Upper lobe of left lung (tissue), 6 donors: ENCODE measurements around the gene PPIE. TPM values are rescaled to one million over a fixed set of nuclear protein-coding genes. Genes with fewer than 3 reads are reported as not detected.

ENCODE experiments used
- ATAC-seq, 2 donors: fragments of 200-7000 bp; cut with Tn5 transposase; one replicate each; pipeline ENCODE4 v1.9.1; 2022; ENCODE audit warnings: mild to moderate bottlenecking in 2 of 2, moderate library complexity in 2 of 2; ENCODE audit not compliant: low FRiP score in 2 of 2
- DNase-seq, 2 donors: peaks; one replicate each; pipeline ENCODE4 v3.0.0-alpha.2; 2019 to 2020
- H3K27ac ChIP-seq, 4 donors: fragments of 200-600 bp; sonication (generic); one replicate each; pipeline ENCODE4 v1.5.1; 2016 to 2019
- H3K27me3 ChIP-seq, 4 donors: fragments of 200-600 bp; sonication (generic); one replicate each; pipeline ENCODE4 v1.5.1; 2017 to 2019
- H3K36me3 ChIP-seq, 4 donors: fragments of 200-600 bp; sonication (generic); one replicate each; pipeline ENCODE4 v1.5.1; 2016 to 2019
- H3K4me1 ChIP-seq, 4 donors: fragments of 200-600 bp; sonication (generic); one replicate each; pipeline ENCODE4 v1.5.1; 2018 to 2019
- H3K4me3 ChIP-seq, 4 donors: fragments of 200-600 bp; sonication (generic); one replicate each; pipeline ENCODE4 v1.5.1; 2017 to 2019; ENCODE audit warnings: mild to moderate bottlenecking in 2 of 4, moderate library complexity in 1 of 4
- H3K9me3 ChIP-seq, 4 donors: fragments of 200-600 bp; sonication (generic); one replicate each; pipeline ENCODE4 v1.5.1; 2018 to 2019
- CTCF ChIP-seq, 6 experiments: fragments of 450-650 bp in 4 of 6; fragments of 200-600 bp in 2 of 6; sonication (generic) in 2 of 6; IDR thresholded peaks; one replicate each; pipeline ENCODE4 v1.5.1; 2016 to 2019; ENCODE audit warnings: antibody characterized with exemption in 6 of 6
- EP300 ChIP-seq, 4 donors: sonication (generic); formaldehyde crosslinking; IDR thresholded peaks; one replicate each; pipeline ENCODE4 v1.5.1; 2017; ENCODE audit warnings: antibody characterized with exemption in 4 of 4, control low read depth in 2 of 4
- POLR2A ChIP-seq, 4 donors: fragments of 450-650 bp; IDR thresholded peaks; one replicate each; pipeline ENCODE4 v1.5.1; 2016 to 2017; ENCODE audit warnings: antibody characterized with exemption in 4 of 4, mild to moderate bottlenecking in 2 of 4
- POLR2AphosphoS5 ChIP-seq, 2 donors: sonication (generic); formaldehyde crosslinking; IDR thresholded peaks; one replicate each; pipeline ENCODE4 v1.5.1; 2017; ENCODE audit warnings: antibody characterized with exemption in 2 of 2
- WGBS, 2 donors: methylation state at CpG; one replicate each; pipeline ENCODE4 v1.1.5; 2017 to 2018; 5-methylcytosine and 5-hydroxymethylcytosine counted together
- total RNA-seq, 6 donors: library from RNA; depleted of rRNA in 4 of 6; stranded (reverse); fragments of >200 nt in 4 of 6; gene quantifications; one replicate each; pipeline versions ENCODE4 v1.1.0 to v1.2.1, GENCODE V29; 2016 to 2021
- donor health status: DM: no; HTN: no; CAD: no; lungs with moderate emphysema.
- donor health status: DM: no; HTN: yes; CAD: no; lungs with severe emphysema.

The PPIE gene
- total RNA-seq, 6 donors from 2014 or later = 23.6 to 54.5 (median 36.1) TPM

GRCh38 chr1:39754906-39755504 lies 16.3 kb downstream of the PPIE start:
- Histone ChIP-seq H3K27me3 (no peaks in the 10 kb centered on the region), H3K27ac (no peak overlapping the region), H3K36me3 (peaks cover 45 to 92% (median 72%) of the 10 kb centered on the region in 4 donors), H3K9me3 (no peaks in the 10 kb centered on the region), H3K4me3 (no peak overlapping the region), H3K4me1 (no peaks in the 10 kb centered on the region)
- TF ChIP-seq POLR2AphosphoS5 (IDR thresholded peaks at IDR 0.05) (no peak), POLR2A (IDR thresholded peaks at IDR 0.05) (no peak)
- no peak for ATAC-seq
- no peak for DNase-seq
- WGBS, 2 donors = 75 to 89% methylated on average over 1 to 2 of the region's 2 CpGs

GRCh38 chr1:39755965-39756659 lies 17.4 kb downstream of the PPIE start:
- Histone ChIP-seq H3K4me1 (no peaks in the 10 kb centered on the region), H3K36me3 (peaks cover 39 to 81% (median 66%) of the 10 kb centered on the region in 4 donors), H3K27ac (no peak overlapping the region), H3K27me3 (no peaks in the 10 kb centered on the region), H3K9me3 (no peaks in the 10 kb centered on the region), H3K4me3 (no peak overlapping the region)
- 88 to 91% methylated on average over 6 to 9 of the region's 9 CpGs for WGBS, 2 donors
- peak in 1 of 2 donors; percentile 22 for DNase-seq
- ATAC-seq = no peak
- TF ChIP-seq CTCF (IDR thresholded peaks at IDR 0.05) = no peak
- TF ChIP-seq POLR2AphosphoS5 (IDR thresholded peaks at IDR 0.05) = no peak
- no peak for TF ChIP-seq EP300 (IDR thresholded peaks at IDR 0.05)
- no peak for TF ChIP-seq POLR2A (IDR thresholded peaks at IDR 0.05)

GRCh38 chr1:39757501-39757900 lies 18.8 kb downstream of the PPIE start:
- no peaks in the 10 kb centered on the region for H3K27me3 ChIP-seq
- H3K4me1 ChIP-seq = no peaks in the 10 kb centered on the region
- ATAC-seq (no peak), DNase-seq (no peak)
- 81 to 91% methylated on average over 5 of the region's 5 CpGs for WGBS, 2 donors
- no peak overlapping the region for H3K4me3 ChIP-seq
- H3K27ac ChIP-seq = no peak overlapping the region
- TF ChIP-seq CTCF (IDR thresholded peaks at IDR 0.05) = no peak
- TF ChIP-seq POLR2A (IDR thresholded peaks at IDR 0.05) = no peak
- TF ChIP-seq EP300 (IDR thresholded peaks at IDR 0.05) = no peak
- TF ChIP-seq POLR2AphosphoS5 (IDR thresholded peaks at IDR 0.05) = no peak
- peaks cover 27 to 67% (median 52%) of the 10 kb centered on the region in 4 donors for H3K36me3 ChIP-seq
- H3K9me3 ChIP-seq = no peaks in the 10 kb centered on the region

GRCh38 chr1:39758556-39759435 lies 20.1 kb downstream of the PPIE start:
- H3K36me3 ChIP-seq = peaks cover 16 to 54% (median 39%) of the 10 kb centered on the region in 4 donors
- ATAC-seq (no peak), DNase-seq (peak in 1 of 2 donors; percentile 39)
- no peak overlapping the region for H3K4me3 ChIP-seq
- TF ChIP-seq EP300 (IDR thresholded peaks at IDR 0.05) (no peak), POLR2A (IDR thresholded peaks at IDR 0.05) (no peak), CTCF (IDR thresholded peaks at IDR 0.05) (no peak), POLR2AphosphoS5 (IDR thresholded peaks at IDR 0.05) (no peak)
- H3K27me3 ChIP-seq = no peaks in the 10 kb centered on the region
- H3K4me1 ChIP-seq = no peaks in the 10 kb centered on the region
- WGBS, 2 donors = 93 to 94% methylated on average over 6 to 11 of the region's 16 CpGs
- no peak overlapping the region for H3K27ac ChIP-seq
- no peaks in the 10 kb centered on the region for H3K9me3 ChIP-seq

- ATAC-seq (no peak), DNase-seq (no peak)
- TF ChIP-seq POLR2AphosphoS5 (IDR thresholded peaks at IDR 0.05) = no peak
- TF ChIP-seq CTCF (IDR thresholded peaks at IDR 0.05) = no peak
- no peak for TF ChIP-seq EP300 (IDR thresholded peaks at IDR 0.05)
- no peak for TF ChIP-seq POLR2A (IDR thresholded peaks at IDR 0.05)
- no peak overlapping the region for H3K27ac ChIP-seq
- H3K9me3 ChIP-seq = no peaks in the 10 kb centered on the region
- H3K4me3 ChIP-seq = no peak overlapping the region
- H3K36me3 ChIP-seq = peaks cover 11 to 49% (median 33%) of the 10 kb centered on the region in 4 donors
- H3K4me1 ChIP-seq = no peaks in the 10 kb centered on the region
- H3K27me3 ChIP-seq = no peaks in the 10 kb centered on the region
These were observed 20.7 kb downstream of the PPIE start for GRCh38 chr1:39759436-39759726.
